SK-N-SH treated with all-trans-retinoic acid at 6 μM for 48 hours (cell line): ENCODE results near the gene MAST3.

ENCODE experiments used
- PPARA ChIP-seq: fragments of 250-450 bp; sonication (Bioruptor Pico); IDR thresholded peaks from 2 replicates; pipeline ENCODE4 v1.5.0; 2020; ENCODE audit warnings: mild to moderate bottlenecking, borderline replicate concordance
- TSHZ2 ChIP-seq: fragments of 250-450 bp; sonication (Bioruptor Pico); IDR thresholded peaks from 2 replicates; pipeline ENCODE4 v1.5.0; 2020; ENCODE audit warnings: mild to moderate bottlenecking, moderate library complexity
- ZFP30 ChIP-seq: fragments of 450-650 bp; formaldehyde crosslinking; IDR thresholded peaks from 2 replicates; pipeline ENCODE4 v1.5.0; 2022; ENCODE audit warnings: mild to moderate bottlenecking, moderate library complexity

- TF ChIP-seq TSHZ2 (CRISPR knock-in tag) = no peak
- no peak for TF ChIP-seq ZFP30 (CRISPR knock-in tag)
- no peak for TF ChIP-seq PPARA (CRISPR knock-in tag)
Observed at GRCh38 chr19:18143902-18144301, 46.3 kb downstream of the MAST3 start.
